Measurements from ENCODE around the gene TPCN1.

Gene TPCN1

DNA sequence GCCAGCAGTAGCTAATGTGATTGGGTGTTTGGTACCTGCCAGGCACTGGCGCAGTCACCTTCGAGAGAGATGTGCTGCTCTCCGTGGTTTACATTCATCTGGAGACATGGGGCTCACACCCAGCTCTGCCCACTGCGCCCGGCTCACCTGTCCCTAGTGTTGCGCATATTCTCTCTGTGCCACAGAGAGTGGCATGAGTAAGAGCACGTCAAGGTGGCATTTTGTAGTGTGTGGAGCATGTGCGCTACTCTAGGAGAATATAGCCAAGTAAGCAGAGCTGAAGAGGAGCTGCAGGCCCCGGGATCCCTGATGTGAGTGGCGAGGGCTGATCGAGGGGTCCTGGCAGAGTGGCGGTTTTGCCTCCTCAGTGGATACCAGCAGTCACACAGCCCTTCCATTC, 46.9 kb downstream of the TPCN1 start:
- H3K9me3 ChIP-seq (ENCODE audit: control insufficient read depth, insufficient read depth, low read depth, low read length): no peaks in the 10 kb centered on the region
- no peaks in the 10 kb centered on the region for H3K4me1 ChIP-seq (ENCODE audit: control insufficient read depth, insufficient read depth, low read length)
- no peak overlapping the region for H3K27ac ChIP-seq (ENCODE audit: extremely low read depth, low read depth, low read length)
- no peak overlapping the region for H3K4me3 ChIP-seq (ENCODE audit: low read depth, low read length)
- TF ChIP-seq ZNF555 (tag by site-specific recombination; conservative IDR thresholded peaks at IDR 0.05): no peak
- TF ChIP-seq ZNF324 (tag by site-specific recombination; IDR thresholded peaks at IDR 0.05): no peak
- TF ChIP-seq KLF17 (tag by site-specific recombination; IDR thresholded peaks at IDR 0.05): no peak
- no peak for TF ChIP-seq ZNF302 (tag by site-specific recombination; IDR thresholded peaks at IDR 0.05; ENCODE audit: low read depth)
- TF ChIP-seq, protein P1, sequence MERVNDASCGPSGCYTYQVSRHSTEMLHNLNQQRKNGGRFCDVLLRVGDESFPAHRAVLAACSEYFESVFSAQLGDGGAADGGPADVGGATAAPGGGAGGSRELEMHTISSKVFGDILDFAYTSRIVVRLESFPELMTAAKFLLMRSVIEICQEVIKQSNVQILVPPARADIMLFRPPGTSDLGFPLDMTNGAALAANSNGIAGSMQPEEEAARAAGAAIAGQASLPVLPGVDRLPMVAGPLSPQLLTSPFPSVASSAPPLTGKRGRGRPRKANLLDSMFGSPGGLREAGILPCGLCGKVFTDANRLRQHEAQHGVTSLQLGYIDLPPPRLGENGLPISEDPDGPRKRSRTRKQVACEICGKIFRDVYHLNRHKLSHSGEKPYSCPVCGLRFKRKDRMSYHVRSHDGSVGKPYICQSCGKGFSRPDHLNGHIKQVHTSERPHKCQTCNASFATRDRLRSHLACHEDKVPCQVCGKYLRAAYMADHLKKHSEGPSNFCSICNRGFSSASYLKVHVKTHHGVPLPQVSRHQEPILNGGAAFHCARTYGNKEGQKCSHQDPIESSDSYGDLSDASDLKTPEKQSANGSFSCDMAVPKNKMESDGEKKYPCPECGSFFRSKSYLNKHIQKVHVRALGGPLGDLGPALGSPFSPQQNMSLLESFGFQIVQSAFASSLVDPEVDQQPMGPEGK (tag by site-specific recombination; IDR thresholded peaks at IDR 0.05): no peak
- TF ChIP-seq ZFP3 (tag by site-specific recombination; IDR thresholded peaks at IDR 0.05; ENCODE audit: low read depth): no peak
- TF ChIP-seq ZNF529 (tag by site-specific recombination; IDR thresholded peaks at IDR 0.05; ENCODE audit: insufficient replicate concordance): no peak
- TF ChIP-seq ZNF791 (tag by site-specific recombination; IDR thresholded peaks at IDR 0.05): no peak
- TF ChIP-seq ZNF169 (tag by site-specific recombination; IDR thresholded peaks at IDR 0.05): no peak
- ChIA-PET POLR2A (no interaction called here), CTCF (interaction anchor here (0.7 to 1.3 kb wide), 2 partner anchors 157 to 176 kb away, joined by 3 read pairs; no protein-coding TSS in a partner anchor)
- H3K36me3 ChIP-seq (ENCODE audit: control insufficient read depth in 2 of 2, insufficient read depth in 1 of 2, low read length in 2 of 2): peaks cover 0 to 11% of the 10 kb centered on the region in 2 experiments; a peak in 1 of 3 replicates

- ChIA-PET CTCF (no interaction called here), POLR2A (no interaction called here)
- H3K27ac ChIP-seq (ENCODE audit: extremely low read depth, low read depth, low read length): no peak overlapping the region
- H3K4me1 ChIP-seq (ENCODE audit: control insufficient read depth, insufficient read depth, low read length): no peaks in the 10 kb centered on the region
- H3K36me3 ChIP-seq (ENCODE audit: control insufficient read depth in 2 of 2, insufficient read depth in 1 of 2, low read length in 2 of 2): peaks cover 0 to 16% of the 10 kb centered on the region in 2 experiments; a peak in 1 of 3 replicates
- no peak overlapping the region for H3K4me3 ChIP-seq (ENCODE audit: low read depth, low read length)
- no peaks in the 10 kb centered on the region for H3K9me3 ChIP-seq (ENCODE audit: control insufficient read depth, insufficient read depth, low read depth, low read length)
- TF ChIP-seq ZBTB10 (tag by site-specific recombination; IDR thresholded peaks at IDR 0.05) (no peak), GLIS2 (tag by site-specific recombination; IDR thresholded peaks at IDR 0.05) (no peak), ZNF654 (tag by site-specific recombination; IDR thresholded peaks at IDR 0.05; ENCODE audit: low read depth) (no peak), ZBTB7A (tag by site-specific recombination; IDR thresholded peaks at IDR 0.05; ENCODE audit: low read depth) (no peak), ZNF202 (tag by site-specific recombination; IDR thresholded peaks at IDR 0.05; ENCODE audit: borderline replicate concordance) (no peak), ZNF701 (tag by site-specific recombination; IDR thresholded peaks at IDR 0.05) (no peak), ZSCAN30 (tag by site-specific recombination; IDR thresholded peaks at IDR 0.05) (no peak), OVOL3 (tag by site-specific recombination; IDR thresholded peaks at IDR 0.05) (no peak), OSR2 (tag by site-specific recombination; IDR thresholded peaks at IDR 0.05) (no peak), ZNF510 (tag by site-specific recombination; IDR thresholded peaks at IDR 0.05; ENCODE audit: insufficient replicate concordance) (no peak), ZNF621 (tag by site-specific recombination; IDR thresholded peaks at IDR 0.05) (no peak), ZNF626 (tag by site-specific recombination; IDR thresholded peaks at IDR 0.05) (no peak), ZNF23 (tag by site-specific recombination; IDR thresholded peaks at IDR 0.05; ENCODE audit: borderline replicate concordance) (no peak), KLF7 (tag by site-specific recombination; IDR thresholded peaks at IDR 0.05; ENCODE audit: borderline replicate concordance) (no peak), ZNF677 (tag by site-specific recombination; IDR thresholded peaks at IDR 0.05) (no peak), ZNF473 (tag by site-specific recombination; IDR thresholded peaks at IDR 0.05) (no peak), ELK4 (IDR thresholded peaks at IDR 0.05; ENCODE audit: borderline replicate concordance, low read depth, low read length) (no peak), ZNF776 (tag by site-specific recombination; IDR thresholded peaks at IDR 0.05; ENCODE audit: borderline replicate concordance) (no peak)
- TF ChIP-seq, protein P2, sequence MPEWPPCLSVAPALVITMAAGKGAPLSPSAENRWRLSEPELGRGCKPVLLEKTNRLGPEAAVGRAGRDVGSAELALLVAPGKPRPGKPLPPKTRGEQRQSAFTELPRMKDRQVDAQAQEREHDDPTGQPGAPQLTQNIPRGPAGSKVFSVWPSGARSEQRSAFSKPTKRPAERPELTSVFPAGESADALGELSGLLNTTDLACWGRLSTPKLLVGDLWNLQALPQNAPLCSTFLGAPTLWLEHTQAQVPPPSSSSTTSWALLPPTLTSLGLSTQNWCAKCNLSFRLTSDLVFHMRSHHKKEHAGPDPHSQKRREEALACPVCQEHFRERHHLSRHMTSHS (tag by site-specific recombination; IDR thresholded peaks at IDR 0.05): no peak
These were observed 47.4 kb downstream of the TPCN1 start for GRCh38 chr12:113268621-113269020.

All from HEK293 (cell line).